ENCODE measurements around the gene CBX4.

DNA sequence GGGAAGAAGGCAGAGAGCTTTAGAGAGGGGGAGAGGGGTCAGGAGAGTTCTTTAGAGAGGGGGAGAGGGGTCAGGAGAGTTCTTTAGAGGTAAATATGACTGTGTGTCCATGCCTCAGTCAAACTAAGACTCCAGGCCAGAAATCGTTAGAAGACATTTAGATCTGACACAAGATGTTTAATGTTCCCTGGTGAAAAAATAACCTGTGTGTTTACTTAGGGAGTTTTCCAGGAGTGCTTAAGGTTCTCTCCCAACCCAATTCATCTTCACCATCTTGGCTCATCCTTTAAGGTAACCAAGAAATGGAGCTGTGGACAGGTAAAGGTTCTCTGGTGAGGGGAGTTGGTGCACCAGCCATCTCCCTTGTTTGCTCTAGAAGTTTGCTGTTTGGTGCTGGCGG, 9.8 kb downstream of the CBX4 start:
- TF ChIP-seq TAF1 (IDR thresholded peaks at IDR 0.05; ENCODE audit: low read depth, low read length), result no peak
- no peak for TF ChIP-seq SPI1 (IDR thresholded peaks at IDR 0.05; ENCODE audit: low read depth, low read length)
- TF ChIP-seq POLR2AphosphoS5 (IDR thresholded peaks at IDR 0.05; ENCODE audit: low read depth, low read length), result no peak
- TF ChIP-seq POLR2A (IDR thresholded peaks at IDR 0.05; ENCODE audit: low read depth, low read length), result no peak
- TF ChIP-seq POU2F2 (IDR thresholded peaks at IDR 0.05; ENCODE audit: low read depth, low read length), result no peak

Measured in GM12891 (cell line).